CD4-positive, alpha-beta T cell treated with Interleukin-17A for 4 hours (primary cell): ENCODE measurements around the gene MREG.
"Not testable (repeated sequence)": the region's sequence is repeated elsewhere in the genome, so short reads cannot be mapped to it uniquely, and the experiment has no call there.

Experiments used
- DNase-seq: peaks from one replicate; pipeline ENCODE4 v3.0.0-alpha.2; 2020; ENCODE audit warnings: mixed read lengths

Gene MREG

DNA sequence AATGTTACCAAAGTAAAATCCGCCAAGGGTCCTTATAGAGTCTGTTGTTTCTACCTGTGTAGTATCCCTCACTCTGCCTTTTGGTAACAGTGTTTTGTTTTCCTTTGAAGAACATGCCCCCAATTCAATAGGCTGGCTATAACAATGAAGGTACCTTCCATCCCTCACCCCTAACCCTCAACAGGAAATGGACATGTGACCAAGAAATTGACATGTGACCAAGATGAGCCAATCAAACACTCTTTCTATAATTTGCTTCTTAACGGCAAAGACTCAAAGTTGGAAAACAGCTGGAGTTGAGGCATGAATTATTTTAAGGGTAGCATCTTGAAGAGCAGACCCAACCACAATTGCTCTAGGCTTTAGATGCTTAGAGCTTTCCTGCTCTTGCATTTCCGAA, 5.4 kb upstream of the MREG start:
- DNase-seq, result no peak

DNA sequence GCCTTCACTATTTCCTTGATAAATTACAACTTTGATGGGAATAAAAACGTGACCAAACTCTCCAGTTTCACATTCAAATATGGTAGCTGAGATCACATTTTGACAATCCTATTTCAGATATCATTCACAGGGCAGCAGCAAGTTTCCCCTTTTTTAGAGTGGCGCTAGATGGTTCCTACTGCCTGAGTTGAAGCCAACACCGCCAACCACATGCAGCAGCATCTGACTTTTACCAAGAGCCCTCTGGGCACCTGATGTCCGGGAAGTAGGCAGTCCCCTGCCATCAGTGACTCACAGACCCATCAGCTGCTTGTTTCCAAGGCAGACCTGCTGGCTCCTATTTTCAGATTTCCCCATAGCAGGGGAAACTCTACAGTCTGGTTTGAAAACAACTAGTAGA, 4.0 kb upstream of the MREG start:
- peak; percentile 18 for DNase-seq

DNA sequence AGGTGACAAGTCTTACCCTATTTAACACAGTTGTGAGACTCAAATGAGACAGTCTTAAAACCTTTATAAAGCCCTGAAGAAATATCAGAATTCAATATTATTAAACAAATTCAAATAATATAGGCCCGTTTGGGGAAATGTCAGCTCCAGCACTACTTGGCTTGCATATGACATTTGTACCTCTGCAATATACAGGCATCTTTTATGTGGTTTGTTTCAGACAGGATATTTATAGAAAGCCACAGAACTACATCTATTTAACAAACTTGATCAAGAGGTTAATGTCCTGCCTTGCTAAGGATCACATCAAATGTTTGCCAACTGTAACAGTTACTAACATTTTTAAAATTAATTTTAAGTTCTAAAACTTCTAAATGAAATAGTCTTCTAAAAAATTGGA, 3.2 kb upstream of the MREG start:
- no peak for DNase-seq

DNA sequence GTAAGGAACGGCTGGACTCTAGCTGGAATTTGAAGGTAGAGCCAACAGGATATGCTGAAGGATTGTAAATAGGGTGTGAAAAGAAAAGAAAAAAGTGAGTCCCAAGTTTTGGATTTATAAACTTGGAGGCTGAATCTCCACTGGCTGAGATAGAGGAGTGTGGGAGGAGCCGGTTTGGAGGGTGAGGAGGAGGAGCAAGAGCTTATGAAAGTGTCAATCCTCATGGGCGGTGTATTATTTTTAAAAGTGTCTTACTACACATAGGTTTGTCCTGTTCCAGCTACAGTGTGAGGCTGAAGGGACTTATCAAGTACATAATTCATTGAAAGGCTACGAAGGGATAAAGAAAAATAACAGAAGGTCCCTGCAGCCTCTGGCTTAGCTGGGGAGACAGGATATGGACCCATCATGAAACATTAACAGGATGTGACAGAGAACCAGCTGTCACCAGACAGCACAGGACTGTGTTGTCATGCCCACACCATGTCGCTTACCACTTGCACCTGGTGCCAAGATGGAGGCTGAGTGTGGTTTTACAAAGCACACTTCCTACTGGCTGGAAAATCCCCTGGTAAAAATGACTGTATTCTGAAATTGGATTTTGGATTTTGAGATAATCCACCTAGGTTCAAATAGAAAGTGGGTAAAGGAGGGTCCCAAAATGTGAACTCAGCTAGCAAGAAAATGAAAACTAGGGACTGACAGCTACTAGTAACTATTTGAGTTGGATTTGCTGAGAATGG, 2.5 kb upstream of the MREG start:
- peak; percentile 54 for DNase-seq

DNA sequence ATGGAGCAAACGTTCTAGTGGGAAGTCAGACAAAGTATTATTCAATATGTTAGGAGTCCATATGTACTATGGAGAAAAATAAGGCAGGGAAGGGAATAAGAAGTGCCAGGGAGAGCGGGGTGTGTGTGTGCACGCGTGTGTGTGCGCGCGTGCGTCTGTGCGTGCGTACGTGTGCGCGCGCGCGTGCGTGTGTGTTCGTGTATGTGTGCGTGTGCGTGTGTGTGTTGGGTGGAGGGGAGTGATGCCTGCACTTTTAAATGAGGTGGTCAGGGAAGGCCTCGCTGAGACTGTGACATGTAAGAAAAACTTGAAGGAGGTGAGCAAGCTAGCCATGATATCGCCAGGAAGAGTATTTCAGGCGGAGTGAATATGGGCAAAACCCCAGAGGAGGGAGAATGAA, 1.6 kb upstream of the MREG start:
- DNase-seq, result no peak

DNA sequence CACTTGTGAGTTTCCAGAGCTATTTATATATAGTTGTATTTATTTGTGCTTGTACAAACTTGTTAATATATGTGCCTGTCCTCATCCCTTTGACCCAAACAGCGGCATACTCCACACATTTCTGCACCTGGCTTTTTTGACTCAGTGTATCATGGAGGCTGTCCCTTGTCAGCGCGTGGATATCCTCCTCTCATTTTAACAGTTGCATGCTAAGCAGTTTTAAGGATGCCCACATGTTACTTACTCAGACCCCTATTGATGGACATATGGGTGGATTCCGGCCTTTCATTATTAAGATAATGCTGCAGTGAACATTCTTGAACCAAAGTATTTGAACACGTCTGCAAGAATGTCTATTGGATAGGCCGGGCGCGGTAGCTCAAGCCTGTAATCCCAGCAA, 655 bp upstream of the MREG start:
- no peak for DNase-seq

DNA sequence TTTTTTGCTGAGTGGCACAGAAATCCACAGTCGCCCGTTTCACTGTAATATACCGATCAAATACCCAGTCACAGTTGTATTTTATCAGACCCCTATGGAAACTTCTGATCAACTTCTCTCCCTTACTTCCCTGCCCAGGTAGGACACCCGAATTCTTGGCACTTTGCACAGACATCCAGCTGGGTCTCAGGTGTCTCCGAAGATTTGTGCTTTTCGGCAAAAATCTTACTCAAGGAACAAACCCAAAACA, 596 bp downstream of the MREG start:
- DNase-seq, result no peak

DNA sequence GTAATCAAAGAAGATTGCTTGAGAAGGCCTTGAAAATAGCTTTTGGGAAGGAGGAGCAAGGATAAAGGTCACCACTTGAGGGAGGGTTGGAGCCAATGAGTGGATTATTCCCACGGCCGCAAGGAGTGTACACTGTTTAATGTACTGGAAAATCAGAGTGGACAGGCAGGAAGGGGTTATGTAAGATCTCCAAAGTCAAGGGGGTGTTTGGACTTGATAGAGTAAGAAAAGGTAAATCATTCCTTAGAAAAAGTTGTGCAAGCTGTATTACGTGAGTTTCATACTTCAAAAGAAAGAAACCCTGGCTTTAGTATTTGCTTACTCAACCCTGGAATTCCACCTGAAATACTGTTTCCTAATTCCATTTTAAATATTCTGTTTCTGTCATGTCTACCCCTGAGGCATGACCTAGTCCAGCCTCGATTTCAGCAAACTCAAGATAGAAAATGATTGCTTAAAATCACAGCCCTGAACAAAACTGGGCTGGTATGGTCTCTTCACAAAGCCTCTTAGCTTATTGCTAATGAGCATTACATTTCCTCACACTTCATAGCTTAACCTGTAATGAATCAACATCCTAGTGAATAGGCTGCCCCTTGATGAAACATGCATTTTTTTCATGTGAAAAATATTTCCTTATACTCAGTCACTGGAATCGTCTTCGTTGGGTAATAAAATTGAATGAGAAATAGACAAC, 1.1 kb downstream of the MREG start:
- no peak for DNase-seq

DNA sequence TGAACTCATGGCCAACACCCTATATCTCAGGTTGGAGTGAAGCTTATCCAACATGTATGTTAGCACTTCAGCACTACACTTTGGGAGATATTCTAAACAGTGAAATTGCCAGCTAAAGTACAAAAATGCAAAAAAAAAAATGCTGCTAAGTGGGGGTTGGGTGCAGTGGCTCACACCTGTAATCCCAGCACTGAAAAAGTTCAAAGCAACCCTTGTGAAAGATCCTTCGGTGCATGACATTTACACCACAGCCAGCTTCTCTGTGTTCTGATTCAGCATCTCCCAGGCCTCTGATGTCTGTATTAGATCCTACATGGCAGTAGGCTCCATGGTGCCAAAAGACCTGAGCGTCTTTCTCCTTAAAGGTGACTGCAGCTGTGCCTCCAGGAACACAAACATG, 4.1 kb downstream of the MREG start:
- not testable (repeated sequence) for DNase-seq

DNA sequence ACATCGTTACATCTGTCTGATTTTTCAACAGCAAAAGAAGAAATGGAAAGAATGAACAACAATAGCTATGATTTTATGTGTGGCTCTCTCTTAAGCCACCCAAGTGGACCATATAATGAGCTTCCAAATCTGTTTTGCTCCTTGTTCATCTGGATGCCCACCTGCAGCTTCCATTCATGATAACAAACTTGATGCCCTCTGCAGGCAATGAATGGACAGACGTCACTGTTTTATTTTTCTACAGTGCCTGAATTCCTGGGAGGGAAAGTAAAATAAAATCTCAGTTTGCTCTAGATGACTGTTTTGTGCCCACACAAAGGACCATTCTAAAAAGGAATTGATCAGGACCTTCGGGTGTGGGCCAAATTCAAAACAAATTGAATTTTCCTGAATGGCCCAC, 5.0 kb downstream of the MREG start:
- no peak for DNase-seq

DNA sequence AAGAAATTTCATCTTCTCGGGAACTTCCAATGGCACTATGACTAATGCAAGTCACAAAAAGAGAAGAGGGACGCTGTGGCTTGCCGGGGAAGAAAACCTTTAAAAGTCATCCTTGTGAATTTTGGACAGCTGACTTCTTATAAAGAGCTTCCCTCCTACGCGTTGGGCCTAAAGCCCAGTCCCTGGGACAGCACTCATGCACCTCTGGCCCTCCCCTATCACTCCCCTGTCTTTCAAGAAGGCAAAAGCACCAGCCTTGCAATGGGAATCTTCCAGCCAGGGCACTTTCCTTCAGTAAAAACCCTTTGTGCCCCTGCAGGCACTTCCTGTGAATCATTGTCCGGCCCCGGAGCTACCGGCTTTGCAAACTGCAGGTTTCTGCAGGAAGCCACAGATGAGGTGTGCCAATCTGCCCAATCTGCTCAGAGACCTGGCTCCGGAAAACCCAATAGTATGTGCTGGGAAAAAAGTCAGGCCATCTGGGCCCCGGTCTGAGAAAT, 7.1 kb downstream of the MREG start:
- DNase-seq, result peak; percentile 50

DNA sequence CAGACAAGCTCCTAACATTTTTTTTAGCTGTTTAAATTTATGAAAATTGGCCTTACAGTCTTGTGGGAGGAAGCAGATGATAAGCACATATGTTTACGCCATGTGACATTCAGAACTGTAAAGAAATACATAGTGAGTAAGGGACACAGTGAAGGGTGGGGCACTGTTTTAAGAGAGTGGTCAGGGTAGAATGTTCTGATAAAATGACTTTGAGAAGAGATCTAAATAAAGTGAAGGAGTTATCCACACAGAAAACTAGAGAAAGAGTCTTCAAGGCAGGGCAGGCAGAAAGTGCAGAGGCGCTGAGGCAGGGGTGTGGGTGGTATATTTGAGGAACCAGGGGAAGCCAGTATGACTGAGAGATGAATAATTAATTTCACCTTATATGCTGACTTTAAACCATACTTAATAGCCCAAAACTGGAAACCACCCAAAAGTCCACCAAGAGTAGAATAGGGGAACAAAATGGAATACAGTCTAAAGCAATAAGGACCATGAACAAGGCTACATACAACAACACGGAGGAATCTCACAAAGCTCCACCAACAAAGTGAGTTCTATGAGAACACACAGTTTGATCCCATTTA, 8.6 kb downstream of the MREG start:
- DNase-seq, result no peak

DNA sequence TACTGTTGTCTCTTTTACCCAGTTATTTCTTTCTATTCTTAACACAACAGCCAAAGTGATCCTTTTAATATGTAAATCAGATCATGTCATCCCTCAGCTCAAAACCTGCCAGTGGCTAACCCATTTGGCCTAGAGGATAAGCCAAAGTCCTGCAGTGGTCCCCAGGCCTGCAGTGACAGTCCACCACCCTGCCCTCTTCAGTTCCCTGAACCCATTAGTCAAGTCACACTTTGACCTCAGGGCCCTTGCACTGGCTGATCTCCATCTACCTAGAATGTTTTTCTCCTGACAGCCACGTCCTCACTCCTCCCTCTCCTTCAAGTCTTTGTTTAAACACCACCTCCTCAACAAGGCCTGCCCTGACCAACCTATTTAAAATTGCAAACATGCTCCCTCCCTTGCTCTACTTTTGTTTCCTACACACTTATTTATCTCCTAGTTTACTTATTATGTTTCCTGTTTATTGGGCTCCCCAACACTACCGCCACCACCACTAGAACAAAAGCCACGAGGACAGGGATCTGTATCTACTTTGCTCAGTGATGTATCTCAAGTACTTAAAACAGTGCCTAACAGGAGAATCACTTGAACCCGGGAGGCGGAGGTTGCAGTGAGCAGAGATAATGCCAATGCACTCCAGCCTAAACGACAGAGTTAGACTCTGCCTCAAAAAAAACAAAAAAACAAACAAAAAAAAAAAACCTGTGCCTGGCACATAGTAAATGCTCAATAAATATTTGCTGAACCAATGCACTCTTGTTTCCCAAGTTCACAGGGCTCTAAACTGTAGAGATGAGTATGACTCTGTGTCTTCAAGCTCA, 9.3 kb downstream of the MREG start:
- no peak for DNase-seq

DNA sequence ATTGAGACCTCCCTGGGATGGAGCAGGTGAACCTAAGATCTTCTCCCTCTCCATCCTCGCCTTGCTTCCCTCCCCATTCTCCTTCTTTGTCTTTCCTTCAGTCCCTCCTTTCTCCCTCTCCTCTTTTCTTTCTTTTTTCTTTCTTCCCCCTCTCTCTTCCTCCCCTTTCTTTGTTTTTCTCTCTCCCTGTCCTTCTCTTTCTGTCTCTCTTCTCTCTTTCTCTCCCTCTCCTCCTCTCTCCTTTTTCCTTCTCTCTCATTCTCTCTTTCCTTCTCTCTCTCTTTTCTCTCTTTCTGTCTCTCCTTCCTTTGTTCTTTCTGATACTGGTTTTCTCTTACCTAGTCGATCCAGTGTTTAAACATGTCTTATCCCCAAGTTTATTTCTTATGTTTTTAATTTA, 10.7 kb downstream of the MREG start:
- DNase-seq, result no peak

DNA sequence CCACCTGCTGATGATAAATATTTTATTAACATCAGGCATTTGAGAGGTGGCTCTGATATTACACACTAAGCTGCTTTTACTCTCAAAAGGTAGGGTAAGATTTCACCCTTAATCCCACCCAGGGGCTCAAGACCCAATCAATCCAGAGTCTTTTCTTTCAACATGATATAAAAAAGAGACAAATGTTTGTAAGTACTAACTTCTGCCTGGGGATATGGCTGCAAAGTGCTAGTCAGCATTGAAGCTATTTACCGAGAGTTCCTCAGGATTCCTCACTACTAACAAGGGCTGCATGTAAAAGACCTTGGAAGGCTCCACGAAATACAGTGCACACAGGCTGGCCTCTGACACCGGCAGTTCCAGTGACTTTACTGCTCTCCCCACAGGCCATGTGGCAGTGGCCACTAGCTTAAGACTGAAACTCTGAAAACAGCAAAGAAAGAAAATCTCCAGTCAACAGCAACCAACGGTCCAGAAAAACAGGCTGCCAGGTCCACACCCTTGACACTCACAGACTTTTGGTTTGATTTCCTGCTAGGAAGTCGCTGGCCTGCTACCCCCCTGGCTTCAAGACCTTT, 11.2 kb downstream of the MREG start:
- no peak for DNase-seq

DNA sequence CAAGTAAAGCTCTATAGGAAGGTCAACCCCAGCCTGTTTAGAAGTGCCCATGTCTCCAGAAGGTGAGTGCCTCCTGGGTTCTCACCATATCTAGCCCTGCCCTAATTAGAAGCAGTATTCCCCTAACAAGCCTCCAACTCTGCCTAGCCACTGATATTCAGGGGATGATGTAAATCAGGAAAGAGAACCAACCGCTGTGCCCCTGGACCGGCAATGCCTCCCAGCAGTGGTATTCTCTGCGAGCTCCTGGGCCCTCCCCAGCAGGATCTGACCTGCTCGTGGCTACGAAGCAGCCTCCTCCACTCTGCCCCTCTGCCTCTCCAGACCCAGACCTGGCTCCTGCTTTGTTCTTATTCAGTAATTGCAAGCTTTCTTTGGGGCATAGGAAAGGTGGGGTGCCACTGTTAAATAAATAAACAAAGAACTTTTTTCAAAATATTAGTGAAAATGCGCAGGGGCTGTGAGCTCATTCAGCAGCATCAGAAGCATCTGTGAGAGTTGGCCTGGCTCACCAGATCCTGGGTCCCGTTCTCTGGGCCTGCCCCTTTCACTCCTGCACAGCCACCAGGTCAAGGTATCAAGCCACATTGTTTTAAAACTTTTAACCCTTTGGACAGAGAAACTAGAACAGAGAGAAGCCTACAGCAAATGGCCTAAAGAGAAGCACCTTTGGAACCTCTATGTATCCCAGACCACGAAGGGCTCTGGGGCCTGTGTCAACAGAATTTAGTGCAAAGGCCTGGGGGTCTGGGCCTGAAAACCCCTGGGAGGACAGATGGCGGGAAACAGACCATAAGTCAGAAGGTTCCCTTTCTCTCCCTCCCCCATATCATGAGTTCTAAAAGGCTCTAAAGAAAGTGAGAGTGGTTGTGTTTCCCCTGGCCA, 11.9 kb downstream of the MREG start:
- no peak for DNase-seq

DNA sequence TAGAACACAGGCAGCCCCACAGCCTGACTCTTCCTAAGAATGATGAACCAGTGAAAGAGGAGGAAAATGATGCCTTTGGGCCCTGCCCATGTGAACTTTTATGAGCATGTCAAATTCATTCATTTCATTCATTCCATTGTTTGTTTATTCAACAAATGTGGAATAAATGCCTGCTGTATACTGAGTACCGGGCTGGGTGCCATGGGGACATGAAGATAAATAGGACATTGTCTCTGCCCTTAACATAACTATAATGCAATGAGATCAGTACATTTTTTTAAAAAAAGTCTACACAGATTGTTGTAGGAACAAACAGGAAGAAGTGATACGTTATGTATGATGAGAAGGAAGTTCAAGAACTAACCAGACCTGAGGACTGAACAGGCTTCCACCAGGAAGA, 14.7 kb downstream of the MREG start:
- DNase-seq, result no peak

DNA sequence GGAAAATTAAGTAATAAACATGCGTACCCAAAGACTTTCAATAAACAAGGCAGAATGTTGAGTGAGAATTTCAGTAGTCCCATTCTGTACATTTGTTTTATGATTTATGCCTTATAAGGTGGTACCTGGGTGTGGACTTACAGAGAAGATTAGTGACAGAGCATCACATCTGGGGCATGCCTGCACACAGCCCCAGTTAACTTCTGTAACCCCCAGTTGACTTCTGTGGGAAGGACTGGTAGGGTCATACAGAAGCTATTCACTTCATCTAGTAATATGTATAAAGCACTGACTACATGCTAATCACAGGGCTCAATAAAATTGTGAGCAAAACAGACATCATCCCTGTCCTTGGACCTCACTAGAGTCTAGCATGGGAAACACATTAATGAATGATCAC, 16.1 kb downstream of the MREG start:
- no peak for DNase-seq

DNA sequence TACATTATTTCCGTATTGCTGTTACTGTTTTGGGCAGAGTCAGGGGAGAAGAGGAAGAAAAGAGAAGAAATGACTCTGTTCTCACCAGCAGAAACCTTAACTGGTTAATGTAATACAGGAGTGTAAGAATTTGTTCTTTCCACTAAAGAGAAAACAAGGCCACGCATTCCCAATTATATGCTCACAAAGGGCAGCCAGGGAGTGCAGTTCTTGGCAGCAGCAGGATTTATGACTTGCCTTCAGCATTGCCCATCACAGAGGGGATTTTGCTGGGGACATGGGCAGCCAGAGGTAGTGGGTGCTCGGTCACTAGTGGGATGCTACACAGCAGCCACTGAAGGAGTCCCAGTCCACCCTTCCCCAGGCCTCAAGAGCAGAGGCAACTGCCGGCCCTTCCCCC, 18.4 kb downstream of the MREG start:
- no peak for DNase-seq

DNA sequence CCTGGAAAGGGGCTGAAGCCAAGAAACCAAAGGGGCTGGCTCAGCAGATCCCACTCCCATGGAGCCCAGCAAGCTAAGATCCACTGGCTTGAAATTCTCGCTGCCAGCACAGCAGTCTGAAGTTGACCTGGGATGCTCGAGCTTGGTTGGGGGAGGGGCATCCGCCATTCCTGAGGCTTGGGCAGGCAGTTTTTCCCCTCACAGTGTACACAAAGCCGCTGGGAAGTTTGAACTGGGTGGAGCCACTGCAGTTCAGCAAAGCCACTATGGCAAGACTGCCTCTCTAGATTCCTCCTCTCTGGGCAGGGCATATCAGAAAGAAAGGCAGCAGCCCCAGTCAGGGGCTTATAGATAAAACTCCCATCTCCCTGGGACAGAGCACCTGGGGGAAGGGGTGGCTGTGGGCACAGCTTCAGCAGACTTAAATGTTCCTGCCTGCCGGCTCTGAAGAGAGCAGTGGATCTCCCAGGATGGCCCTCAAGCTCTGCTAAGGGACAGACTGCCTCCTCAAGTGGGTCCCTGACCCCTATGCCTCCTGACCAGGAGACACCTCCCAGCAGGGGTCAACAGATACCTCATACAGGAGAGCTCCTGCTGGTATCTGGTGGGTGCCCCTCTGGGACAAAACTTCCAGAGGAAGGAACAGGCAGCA, 24.7 kb downstream of the MREG start:
- not testable (repeated sequence) for DNase-seq

DNA sequence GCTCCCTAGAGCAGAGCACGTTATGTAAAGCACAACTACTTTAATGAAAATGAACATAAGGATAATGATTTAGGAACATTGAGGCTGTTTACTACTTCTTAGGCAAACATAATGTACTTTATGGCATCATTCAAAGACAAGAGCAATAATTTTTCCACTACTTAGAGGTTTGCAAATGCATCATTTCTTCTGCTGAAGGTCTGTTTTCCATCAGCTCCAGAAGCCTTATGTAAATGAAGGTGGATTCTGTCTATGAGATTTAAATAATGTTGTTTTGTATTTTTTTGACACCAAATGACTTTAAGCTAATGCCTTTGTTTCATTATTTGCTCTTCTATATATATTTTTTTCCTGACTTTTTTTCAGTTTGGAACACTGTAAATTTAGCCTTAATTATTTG, 28.1 kb downstream of the MREG start:
- no peak for DNase-seq

DNA sequence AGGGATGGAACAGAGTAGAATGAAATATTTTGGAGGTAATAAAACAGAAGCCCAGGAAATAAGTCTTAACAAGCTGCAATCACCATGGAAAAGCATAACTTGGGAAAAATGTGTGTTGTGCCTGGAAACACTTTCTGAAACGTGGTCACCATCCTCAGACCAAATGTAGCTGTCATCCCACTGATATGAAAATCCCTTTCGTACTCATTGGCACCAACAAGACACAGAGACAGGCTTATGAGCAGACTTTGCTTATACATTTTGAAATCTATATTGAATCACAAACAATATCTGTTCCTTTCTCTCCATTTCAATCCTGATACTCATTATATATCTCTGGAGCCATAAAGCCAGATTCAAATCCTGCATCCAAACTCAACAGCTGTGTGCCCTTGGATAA, 28.7 kb downstream of the MREG start:
- no peak for DNase-seq
